Measurements from ENCODE around the gene ZNF283.
A peak's percentile ranks its signal among the peaks of the same experiment; 100 is the strongest.

ZNF283 gene

GRCh38 chr19:43826787-43827754 is at the start of gene ZNF283:
Gene ZNF283 (plus strand): TSS chr19:43827321. CDS start chr19:43833505, 6,184 bp downstream.
- peak; percentile 69 for DNase-seq

GRCh38 chr19:43778651-43779050 is 48.5 kb upstream of the ZNF283 start:
- no peak for DNase-seq

DNA sequence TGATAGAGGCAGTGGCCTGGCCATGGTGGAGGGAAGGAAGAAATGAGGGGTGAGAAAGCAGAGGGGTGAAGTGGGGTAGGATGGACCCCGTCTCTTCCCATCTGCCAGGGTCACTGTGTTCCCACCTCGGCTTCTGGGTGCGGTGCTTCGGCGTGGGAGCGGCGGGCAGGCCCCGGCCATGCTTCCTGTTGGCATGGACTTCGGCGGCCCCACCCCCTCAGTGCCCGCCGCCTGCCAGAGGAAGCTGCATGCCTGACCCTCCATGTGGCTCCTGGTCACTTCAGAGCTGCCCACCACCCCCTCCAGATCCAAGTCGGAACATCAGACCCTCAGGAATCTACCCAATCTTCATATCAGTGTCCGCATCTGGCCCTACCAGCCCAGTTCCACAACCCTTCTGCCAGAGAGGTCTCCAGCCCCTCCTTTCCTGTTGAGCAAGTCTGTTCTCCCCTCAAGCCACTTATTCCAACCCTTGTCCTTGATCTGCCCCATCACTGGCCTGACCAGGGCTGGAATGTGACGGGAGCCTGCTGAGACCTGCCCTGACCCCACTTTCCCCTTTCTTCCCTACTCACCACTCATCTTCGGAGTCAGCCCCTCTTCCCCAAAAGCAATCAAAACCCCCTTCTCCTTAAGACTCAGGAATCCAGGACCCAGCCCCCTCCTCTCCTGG is 47.8 kb upstream of the ZNF283 start:
- DNase-seq: no peak

GRCh38 chr19:43779820-43780219 is 47.3 kb upstream of the ZNF283 start:
- no peak for DNase-seq

DNA sequence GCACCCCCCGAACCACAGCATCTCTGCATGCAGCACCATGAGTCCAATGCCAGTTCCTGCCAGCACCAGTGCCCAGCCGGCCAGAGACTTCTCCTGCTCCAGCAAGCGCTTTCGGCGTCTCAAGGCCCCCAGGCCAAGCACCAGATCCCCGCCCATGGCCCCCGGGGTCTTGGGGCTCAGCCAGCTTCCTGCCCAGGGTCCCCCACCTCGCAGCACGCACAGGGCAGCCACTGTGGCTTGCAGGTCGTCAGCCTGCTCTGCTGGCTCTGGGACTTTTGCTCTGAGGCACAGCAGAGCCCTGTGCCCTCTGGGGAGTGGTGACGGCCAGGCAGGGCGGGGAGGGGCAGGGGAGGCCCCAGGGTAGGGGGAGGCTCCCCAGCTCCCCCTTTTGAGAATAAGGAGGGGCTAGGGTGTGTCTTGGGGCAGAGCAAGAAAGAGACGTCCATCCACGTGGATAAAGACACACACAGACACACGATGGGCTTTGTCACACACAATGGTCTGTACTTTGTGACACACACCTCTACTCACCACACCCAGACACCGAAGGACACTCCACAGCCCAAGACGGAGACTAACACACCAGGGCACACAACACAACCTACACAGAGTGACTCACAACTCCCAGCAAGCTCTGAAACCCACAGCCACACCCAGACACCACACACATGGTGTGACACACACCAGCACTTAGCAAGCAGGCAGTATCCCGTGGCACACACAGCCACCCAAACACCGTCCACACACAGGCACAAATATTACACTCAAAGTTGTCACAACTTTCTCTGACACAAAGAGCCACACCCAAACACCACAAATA is 46.2 kb upstream of the ZNF283 start, which contains the start of gene KCNN4:
Gene KCNN4 (minus strand): TSS at position 268 of the 820 bp plus-strand sequence. CDS start 112 bp downstream, at position 156.
- peak; percentile 47 for DNase-seq

GRCh38 chr19:43781630-43782310 is 45.4 kb upstream of the ZNF283 start:
- DNase-seq: no peak

- DNase-seq: no peak
These were observed 44.8 kb upstream of the ZNF283 start for GRCh38 chr19:43782311-43782660.

GRCh38 chr19:43782689-43783231 is 44.4 kb upstream of the ZNF283 start:
- no peak for DNase-seq

- DNase-seq: no peak
These were observed 43.5 kb upstream of the ZNF283 start for GRCh38 chr19:43783636-43784035.

GRCh38 chr19:43784241-43784980 is 42.7 kb upstream of the ZNF283 start:
- DNase-seq: peak; percentile 73

GRCh38 chr19:43784981-43785808 is 41.9 kb upstream of the ZNF283 start:
- peak; percentile 44 for DNase-seq

GRCh38 chr19:43786665-43787064 is 40.5 kb upstream of the ZNF283 start:
- DNase-seq: no peak

GRCh38 chr19:43789029-43789428 is 38.1 kb upstream of the ZNF283 start:
- DNase-seq: peak; percentile 21

GRCh38 chr19:43790587-43790986 is 36.5 kb upstream of the ZNF283 start:
- DNase-seq: no peak

DNA sequence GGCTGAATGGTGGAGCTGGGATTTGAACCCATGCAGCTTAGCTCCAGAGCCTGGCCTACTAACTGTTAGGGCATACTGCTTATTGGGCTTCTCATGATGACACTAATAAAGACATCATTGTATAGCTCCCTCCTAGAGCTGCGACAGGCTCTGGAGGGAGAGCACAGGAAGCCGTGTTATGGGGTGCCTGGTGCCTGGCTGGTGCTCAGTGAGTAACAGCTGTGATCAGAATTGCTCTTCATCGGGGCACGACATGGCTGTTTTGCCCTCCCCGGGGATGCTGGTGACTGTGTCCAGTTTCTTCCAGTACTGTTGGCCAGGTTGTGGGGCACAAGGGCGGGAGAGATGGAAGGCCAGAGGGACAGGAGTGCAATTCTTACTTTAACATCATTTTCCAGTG is 30.0 kb upstream of the ZNF283 start:
- no peak for DNase-seq

- DNase-seq: no peak
These were observed 29.6 kb upstream of the ZNF283 start for GRCh38 chr19:43797556-43797955.

GRCh38 chr19:43798026-43798545 is 29.0 kb upstream of the ZNF283 start:
- no peak for DNase-seq

- DNase-seq: no peak
These were observed 28.3 kb upstream of the ZNF283 start for GRCh38 chr19:43798546-43799409.

DNA sequence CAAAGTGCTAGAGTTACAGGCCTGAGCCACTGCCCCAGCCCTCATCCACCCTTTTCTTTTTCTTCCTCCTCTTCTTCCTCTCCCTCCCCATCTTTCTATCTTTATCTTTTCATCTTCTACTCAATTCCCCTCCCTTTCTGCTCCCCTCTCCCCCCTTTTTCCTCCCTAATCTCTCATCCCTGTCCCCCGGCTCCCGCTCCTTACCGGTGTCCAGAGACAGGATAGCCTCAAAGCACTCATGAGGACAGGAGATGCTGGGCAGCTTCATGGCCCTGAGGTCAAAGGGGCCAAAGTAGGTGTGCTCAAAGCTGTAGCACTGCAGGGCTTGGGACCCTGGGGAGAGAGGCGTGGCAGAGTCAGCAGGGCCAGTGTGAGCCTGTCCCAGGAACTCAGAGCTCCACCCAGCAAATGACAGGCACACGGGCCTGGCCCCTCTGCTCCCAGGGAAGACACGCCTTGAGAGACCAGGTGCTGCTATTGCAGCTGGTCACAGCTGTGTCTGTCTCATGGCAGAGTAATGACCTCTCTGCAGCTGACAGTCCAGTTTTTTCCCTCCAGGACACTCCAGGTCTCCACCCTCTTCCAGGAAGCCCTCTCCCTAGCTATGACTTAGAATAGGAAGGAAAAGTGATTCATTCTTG is 27.5 kb upstream of the ZNF283 start:
- DNase-seq: no peak

Measured in T1000 (cell line).